Activated naive CD8-positive, alpha-beta T cell treated with anti-CD3 and anti-CD28 coated beads, Interleukin-2, amount 10 ng/mL, durations not matched to agents 7 days and 5 days (primary cell): Measurements from ENCODE around the gene CHD5. TPM values are rescaled to one million over a fixed set of nuclear protein-coding genes. Genes with fewer than 3 reads are reported as not detected.

Experiments
- ATAC-seq: fragments of 150-1000 bp; cut with Tn5 transposase; one replicate; pipeline ENCODE4 v1.10.0; 2021; ENCODE audit warnings: low read depth, moderate library complexity
- POLR2A ChIA-PET: fragments of 350-600 bp; sonication (Branson Sonifier 250); formaldehyde crosslinking; loops from one replicate; lab custom pipeline; 2021; ENCODE audit warnings: antibody characterized with exemption; lab: Charles Lee
- DNase-seq: peaks from one replicate; pipeline ENCODE4 v3.0.0; 2021
- H3K27ac Mint-ChIP-seq: one replicate; pipeline ENCODE4 v1.8.0; 2022; ENCODE audit warnings: mild to moderate bottlenecking, mixed read lengths
- H3K27me3 Mint-ChIP-seq: one replicate; pipeline ENCODE4 v1.8.0; 2022; ENCODE audit warnings: mild to moderate bottlenecking, moderate library complexity, mixed read lengths
- H3K36me3 Mint-ChIP-seq: one replicate; pipeline ENCODE4 v1.8.0; 2021; ENCODE audit warnings: mild to moderate bottlenecking, mixed read lengths
- H3K4me1 Mint-ChIP-seq: one replicate; pipeline ENCODE4 v1.8.0; 2021; ENCODE audit warnings: mixed read lengths
- H3K4me3 Mint-ChIP-seq: one replicate; pipeline ENCODE4 v1.8.0; 2022; ENCODE audit warnings: mild to moderate bottlenecking, moderate library complexity, mixed read lengths
- H3K9me3 Mint-ChIP-seq: one replicate; pipeline ENCODE4 v1.8.0; 2021; ENCODE audit warnings: mixed read lengths
- total RNA-seq, 2 experiments: library from RNA; stranded (reverse); gene quantifications; one replicate each; pipeline ENCODE4 v1.2.3, GENCODE V29; 2021

The CHD5 gene
- total RNA-seq, 2 experiments from 2014 or later = 0.23 to 0.61 TPM

GRCh38 chr1:6103111-6103853 lies 76.8 kb downstream of the CHD5 start:
- Mint-ChIP-seq H3K27ac (no peak overlapping the region), H3K36me3 (peaks cover 4% of the 10 kb centered on the region), H3K4me1 (peaks cover 1% of the 10 kb centered on the region), H3K4me3 (no peak overlapping the region), H3K27me3 (no peaks in the 10 kb centered on the region), H3K9me3 (peaks cover 3% of the 10 kb centered on the region)
- POLR2A ChIA-PET = no interaction called here
- ATAC-seq = no peak
- no peak for DNase-seq

- peaks cover 4% of the 10 kb centered on the region for H3K36me3 Mint-ChIP-seq
- no peaks in the 10 kb centered on the region for H3K27me3 Mint-ChIP-seq
- H3K27ac Mint-ChIP-seq = no peak overlapping the region
- POLR2A ChIA-PET = no interaction called here
- ATAC-seq (no peak), DNase-seq (no peak)
- no peak overlapping the region for H3K4me3 Mint-ChIP-seq
- H3K9me3 Mint-ChIP-seq = peaks cover 2% of the 10 kb centered on the region
- H3K4me1 Mint-ChIP-seq = peaks cover 1% of the 10 kb centered on the region
Measured at GRCh38 chr1:6102532-6102845, 77.6 kb downstream of the CHD5 start.

- POLR2A ChIA-PET = no interaction called here
- H3K4me3 Mint-ChIP-seq = no peak overlapping the region
- H3K9me3 Mint-ChIP-seq = no peaks in the 10 kb centered on the region
- H3K27me3 Mint-ChIP-seq = no peaks in the 10 kb centered on the region
- H3K4me1 Mint-ChIP-seq = peaks cover 1% of the 10 kb centered on the region
- H3K36me3 Mint-ChIP-seq = peaks cover 4% of the 10 kb centered on the region
- ATAC-seq = peak; percentile 17
- no peak overlapping the region for H3K27ac Mint-ChIP-seq
- peak; percentile 32 for DNase-seq
Measured at GRCh38 chr1:6101826-6102531, 78.1 kb downstream of the CHD5 start.

- peaks cover 1% of the 10 kb centered on the region for H3K4me1 Mint-ChIP-seq
- POLR2A ChIA-PET = no interaction called here
- no peaks in the 10 kb centered on the region for H3K9me3 Mint-ChIP-seq
- peaks cover 4% of the 10 kb centered on the region for H3K36me3 Mint-ChIP-seq
- no peak overlapping the region for H3K27ac Mint-ChIP-seq
- DNase-seq = peak; percentile 30
- no peaks in the 10 kb centered on the region for H3K27me3 Mint-ChIP-seq
- no peak overlapping the region for H3K4me3 Mint-ChIP-seq
- ATAC-seq = peak; percentile 31
Measured at GRCh38 chr1:6100861-6101783, 79.0 kb downstream of the CHD5 start.

GRCh38 chr1:6099787-6100765 lies 80.0 kb downstream of the CHD5 start:
- Mint-ChIP-seq H3K27ac (no peak overlapping the region), H3K4me1 (peaks cover 1% of the 10 kb centered on the region), H3K36me3 (peaks cover 4% of the 10 kb centered on the region), H3K4me3 (no peak overlapping the region), H3K9me3 (no peaks in the 10 kb centered on the region), H3K27me3 (no peaks in the 10 kb centered on the region)
- peak; percentile 40 for DNase-seq
- ATAC-seq = no peak
- POLR2A ChIA-PET = no interaction called here

GRCh38 chr1:6099297-6099696 lies 80.8 kb downstream of the CHD5 start:
- Mint-ChIP-seq H3K4me1 (peaks cover 1% of the 10 kb centered on the region), H3K36me3 (peaks cover 4% of the 10 kb centered on the region), H3K27ac (no peak overlapping the region), H3K9me3 (no peaks in the 10 kb centered on the region), H3K4me3 (no peak overlapping the region), H3K27me3 (no peaks in the 10 kb centered on the region)
- POLR2A ChIA-PET = no interaction called here
- peak; percentile 29 for DNase-seq
- no peak for ATAC-seq

GRCh38 chr1:6098303-6099215 lies 81.6 kb downstream of the CHD5 start:
- ATAC-seq = no peak
- POLR2A ChIA-PET = no interaction called here
- Mint-ChIP-seq H3K27me3 (no peaks in the 10 kb centered on the region), H3K27ac (no peak overlapping the region), H3K9me3 (no peaks in the 10 kb centered on the region), H3K4me1 (peaks cover 1% of the 10 kb centered on the region), H3K4me3 (no peak overlapping the region), H3K36me3 (peaks cover 6% of the 10 kb centered on the region)
- peak; percentile 19 for DNase-seq

- H3K4me3 Mint-ChIP-seq = no peak overlapping the region
- no peaks in the 10 kb centered on the region for H3K9me3 Mint-ChIP-seq
- DNase-seq = peak; percentile 17
- H3K27ac Mint-ChIP-seq = no peak overlapping the region
- POLR2A ChIA-PET = no interaction called here
- H3K36me3 Mint-ChIP-seq = peaks cover 6% of the 10 kb centered on the region
- no peak for ATAC-seq
- H3K4me1 Mint-ChIP-seq = peaks cover 1% of the 10 kb centered on the region
- no peaks in the 10 kb centered on the region for H3K27me3 Mint-ChIP-seq
Measured at GRCh38 chr1:6097824-6098223, 82.3 kb downstream of the CHD5 start.

- peaks cover 1% of the 10 kb centered on the region for H3K4me1 Mint-ChIP-seq
Measured at GRCh38 chr1:6097117-6097595, 83.0 kb downstream of the CHD5 start.

GRCh38 chr1:6096243-6097116 lies 83.6 kb downstream of the CHD5 start:
- Mint-ChIP-seq H3K27ac (no peak overlapping the region), H3K9me3 (no peaks in the 10 kb centered on the region), H3K4me3 (no peak overlapping the region), H3K4me1 (peaks cover 1% of the 10 kb centered on the region), H3K27me3 (no peaks in the 10 kb centered on the region), H3K36me3 (peaks cover 6% of the 10 kb centered on the region)
- peak; percentile 30 for DNase-seq
- ATAC-seq = no peak
- POLR2A ChIA-PET = no interaction called here

More at GRCh38 chr1:6097117-6097595, 83.0 kb downstream of the CHD5 start:
- no peak for ATAC-seq
- H3K9me3 Mint-ChIP-seq = no peaks in the 10 kb centered on the region
- POLR2A ChIA-PET = no interaction called here
- H3K27ac Mint-ChIP-seq = no peak overlapping the region
- H3K27me3 Mint-ChIP-seq = no peaks in the 10 kb centered on the region
- H3K36me3 Mint-ChIP-seq = peaks cover 6% of the 10 kb centered on the region
- no peak overlapping the region for H3K4me3 Mint-ChIP-seq
- peak; percentile 17 for DNase-seq
